DOHH2 (cell line): ENCODE data around the gene SPINT2.

Experiments used
- CTCF ChIP-seq: fragments of 200-600 bp; sonication (generic); IDR thresholded peaks from one replicate; pipeline ENCODE4 v1.5.1; 2014; ENCODE audit warnings: antibody characterized with exemption, mild to moderate bottlenecking, low read depth, low read length; ENCODE audit not compliant: poor library complexity, severe bottlenecking
- EZH2phosphoT487 ChIP-seq: fragments of 200-600 bp; sonication (generic); IDR thresholded peaks from 2 replicates; pipeline ENCODE4 v1.6.1; 2017; ENCODE audit warnings: borderline replicate concordance, mild to moderate bottlenecking, antibody characterized with exemption, low read length, moderate library complexity, mixed read lengths

DNA sequence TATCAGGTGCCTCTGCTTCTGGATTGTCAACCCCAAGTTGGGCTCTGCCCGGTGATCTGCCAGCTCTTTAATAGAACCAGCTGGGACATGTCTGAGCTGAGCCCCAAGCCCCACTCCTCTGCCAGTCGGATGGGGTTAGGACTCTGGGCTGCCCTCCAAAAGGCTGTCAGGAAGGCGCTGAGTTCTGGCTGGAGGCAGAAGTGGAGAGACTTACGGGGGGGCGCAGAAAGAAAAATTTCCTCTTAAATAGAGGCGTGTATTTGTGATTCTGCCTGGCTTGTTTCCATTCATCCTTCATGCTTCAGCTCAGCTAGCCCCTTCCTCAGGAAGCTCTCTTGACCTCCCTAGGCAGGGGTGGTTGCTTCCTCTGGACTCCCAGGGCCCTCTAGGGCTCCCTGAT, 54.3 kb downstream of the SPINT2 start:
- TF ChIP-seq CTCF (no peak), EZH2phosphoT487 (no peak)
